ENCODE measurements around the gene GCN1.

GCN1 gene

GRCh38 chr12:120229487-120230325 is 35.2 kb upstream of the GCN1 start:
- DNase-seq = no peak

GRCh38 chr12:120229071-120229486 is 34.6 kb upstream of the GCN1 start:
- no peak for DNase-seq

GRCh38 chr12:120228291-120229070 is 34.0 kb upstream of the GCN1 start:
- peak; percentile 82 for DNase-seq

- DNase-seq = no peak
These were observed 33.5 kb upstream of the GCN1 start for GRCh38 chr12:120228041-120228290.

- DNase-seq = no peak
These were observed 32.9 kb upstream of the GCN1 start for GRCh38 chr12:120227233-120228040.

- no peak for DNase-seq
These were observed 31.5 kb upstream of the GCN1 start for GRCh38 chr12:120225852-120226640.

GRCh38 chr12:120225200-120225558 is 30.7 kb upstream of the GCN1 start:
- no peak for DNase-seq

GRCh38 chr12:120224304-120225199 is 30.0 kb upstream of the GCN1 start:
- peak; percentile 78 for DNase-seq

- no peak for DNase-seq
These were observed 29.2 kb upstream of the GCN1 start for GRCh38 chr12:120223458-120224303.

GRCh38 chr12:120222288-120222832 is 27.8 kb upstream of the GCN1 start:
- DNase-seq = no peak

GRCh38 chr12:120221576-120221900 is 27.0 kb upstream of the GCN1 start:
- no peak for DNase-seq

GRCh38 chr12:120220838-120221575 is 26.5 kb upstream of the GCN1 start:
- no peak for DNase-seq

GRCh38 chr12:120218680-120219606 is 24.4 kb upstream of the GCN1 start:
- DNase-seq = no peak

GRCh38 chr12:120216742-120217605 is 22.5 kb upstream of the GCN1 start:
- no peak for DNase-seq

GRCh38 chr12:120215766-120216735 is 21.5 kb upstream of the GCN1 start:
- no peak for DNase-seq

GRCh38 chr12:120215357-120215735 is 20.8 kb upstream of the GCN1 start:
- DNase-seq = no peak

Data from NCI-H2107 (cell line).